GM21381 (cell line): ENCODE results near the gene PCCA.
"Not testable (repeated sequence)": the region's sequence is repeated elsewhere in the genome, so short reads cannot be mapped to it uniquely, and the experiment has no call there.

Source experiments
- ATAC-seq: cut with Tn5 transposase; IDR thresholded peaks from one replicate; pipeline ENCODE4 v1.9.1; 2021; ENCODE audit warnings: mild to moderate bottlenecking, moderate library complexity; ENCODE audit not compliant: unreplicated experiment

PCCA gene

DNA sequence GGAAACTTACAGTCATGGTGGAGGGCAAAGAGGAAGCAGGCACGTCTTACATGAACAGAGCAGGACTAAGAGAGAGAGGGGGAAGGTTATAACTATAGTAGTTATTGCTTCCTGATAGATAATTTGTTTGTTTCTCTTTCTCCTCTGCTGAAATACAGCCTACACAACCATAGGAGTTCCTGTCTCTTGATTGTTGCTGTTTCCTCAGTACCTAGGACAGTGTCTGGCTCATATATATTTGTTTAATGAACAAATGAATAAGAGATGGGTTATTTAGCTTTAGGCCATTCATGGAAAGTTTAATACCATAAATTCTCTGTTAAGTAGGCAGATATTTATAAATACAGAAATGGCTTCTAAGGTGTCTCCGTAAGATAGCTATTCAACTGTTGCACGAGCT, 95.2 kb downstream of the PCCA start:
- ATAC-seq = no peak

DNA sequence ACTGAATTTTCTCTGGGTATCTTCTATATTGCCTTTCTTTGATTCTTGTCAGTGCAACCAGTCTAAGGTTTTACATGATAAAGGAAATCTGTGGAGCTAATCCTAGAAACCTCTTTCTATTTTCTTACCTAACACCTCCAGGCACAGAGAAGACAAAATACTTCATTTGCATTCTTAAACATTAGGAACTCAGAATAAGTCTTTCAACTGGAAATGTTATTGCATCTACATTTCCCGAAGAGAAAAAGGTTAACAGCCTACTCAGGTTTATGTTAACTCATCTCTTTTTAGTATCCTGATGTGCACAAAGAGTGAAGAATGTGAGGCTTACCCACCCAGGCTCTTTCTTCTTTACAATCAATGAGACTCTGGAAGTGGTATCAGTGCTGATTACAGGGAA, 106.7 kb downstream of the PCCA start:
- ATAC-seq = no peak

DNA sequence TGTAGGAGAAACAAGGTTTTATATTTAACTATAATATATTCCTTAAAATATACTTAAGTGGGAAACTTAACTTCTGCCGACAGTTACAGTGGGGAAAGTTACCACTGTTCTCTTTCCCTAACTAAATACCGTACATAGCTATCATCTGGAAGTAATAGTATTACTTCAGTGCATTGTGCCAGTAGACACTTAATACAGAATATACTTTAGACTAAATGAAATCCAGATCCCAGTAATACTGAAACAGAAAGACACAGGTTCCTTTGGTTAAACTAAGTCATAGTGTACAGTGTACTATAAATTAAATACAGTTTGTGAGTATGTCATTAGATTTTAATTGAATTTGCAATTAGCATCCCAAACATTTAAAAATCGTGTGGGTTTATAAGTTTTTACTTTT, 107.5 kb downstream of the PCCA start:
- ATAC-seq = no peak

DNA sequence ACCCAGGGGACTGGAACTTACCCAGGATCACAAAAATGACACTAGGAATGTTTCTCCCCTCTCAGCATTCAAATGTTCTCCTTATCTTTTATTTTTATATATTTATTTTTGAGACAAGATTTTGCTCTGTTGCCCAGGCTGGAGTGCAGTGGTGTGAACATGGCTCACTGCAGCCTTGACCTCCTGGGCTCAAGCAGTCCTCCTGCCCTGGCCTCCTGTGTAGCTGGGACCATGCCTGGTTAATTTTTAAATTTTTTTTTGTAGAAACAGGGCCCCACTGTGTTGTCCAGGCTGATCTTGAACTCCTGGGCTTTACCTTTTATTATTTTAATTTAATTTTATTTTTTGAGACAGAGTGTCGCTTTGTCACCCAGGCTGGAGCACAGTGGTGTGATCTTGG, 108.2 kb downstream of the PCCA start:
- ATAC-seq = no peak

DNA sequence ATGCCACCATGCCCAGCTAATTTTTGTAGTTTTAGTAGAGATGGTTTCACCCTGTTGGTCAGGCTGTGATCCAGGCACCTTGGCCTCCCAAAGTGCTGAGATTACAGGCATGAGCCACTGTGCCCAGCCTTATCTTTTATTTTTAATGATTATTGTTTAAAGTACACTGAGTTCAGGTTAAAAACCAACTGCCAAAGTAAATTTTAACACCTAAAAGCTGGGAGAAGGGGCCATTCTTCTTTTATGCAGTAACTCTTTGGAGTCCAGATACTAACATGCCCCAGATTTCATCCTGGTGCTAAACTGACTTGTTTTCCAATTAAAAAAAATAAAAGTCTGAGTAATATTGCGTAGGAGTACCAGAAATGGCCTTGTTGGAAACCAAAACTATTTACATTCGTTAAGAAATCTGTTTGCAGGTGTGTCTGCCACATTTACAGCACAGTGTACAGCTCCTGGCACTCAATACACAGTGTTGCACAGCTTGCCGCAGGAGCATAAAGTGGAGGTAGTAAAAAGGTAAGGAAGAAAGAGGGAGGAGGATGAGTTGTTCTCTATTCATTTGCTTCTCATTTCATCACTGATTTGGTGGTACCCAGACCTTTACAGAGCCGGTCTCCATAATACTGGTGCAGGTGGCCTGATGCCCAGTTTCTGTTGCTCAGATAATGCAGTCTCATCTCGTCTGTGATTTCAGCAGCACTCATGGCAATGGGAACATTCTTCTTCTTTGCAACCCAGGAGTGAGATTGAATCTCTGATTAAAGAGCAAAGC, 108.9 kb downstream of the PCCA start:
- ATAC-seq = no peak

DNA sequence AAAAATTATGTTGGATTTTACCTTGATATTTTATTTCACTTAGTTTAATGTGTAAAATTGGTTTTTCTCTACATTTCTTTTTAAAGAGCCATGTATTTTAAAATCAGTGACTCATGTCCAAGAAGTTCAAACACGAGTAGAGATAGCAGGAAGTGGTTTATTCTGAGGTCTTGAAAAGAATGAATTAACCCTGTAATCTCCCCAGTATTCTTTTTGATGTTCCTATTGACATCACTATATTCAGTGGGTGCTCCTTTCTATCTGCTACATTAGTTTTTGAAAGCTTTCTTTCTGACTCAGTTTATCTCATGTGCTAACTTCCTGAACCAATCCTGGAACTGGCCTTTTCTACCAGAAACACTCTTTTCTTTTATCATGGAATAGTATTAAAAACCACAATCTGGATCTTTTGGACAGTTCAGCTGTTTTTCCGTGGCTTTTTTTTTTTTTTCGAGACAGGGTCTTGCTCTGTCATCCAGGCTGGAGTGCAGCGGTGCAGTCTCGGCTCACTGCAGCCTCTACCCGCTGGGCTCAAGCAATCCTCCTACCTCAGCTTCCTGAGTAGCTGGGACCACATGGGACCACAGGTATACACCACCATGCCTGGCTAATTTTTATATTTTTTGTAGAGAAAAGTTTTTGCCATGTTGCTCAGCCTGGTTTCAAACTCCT, 114.9 kb downstream of the PCCA start:
- ATAC-seq = no peak

DNA sequence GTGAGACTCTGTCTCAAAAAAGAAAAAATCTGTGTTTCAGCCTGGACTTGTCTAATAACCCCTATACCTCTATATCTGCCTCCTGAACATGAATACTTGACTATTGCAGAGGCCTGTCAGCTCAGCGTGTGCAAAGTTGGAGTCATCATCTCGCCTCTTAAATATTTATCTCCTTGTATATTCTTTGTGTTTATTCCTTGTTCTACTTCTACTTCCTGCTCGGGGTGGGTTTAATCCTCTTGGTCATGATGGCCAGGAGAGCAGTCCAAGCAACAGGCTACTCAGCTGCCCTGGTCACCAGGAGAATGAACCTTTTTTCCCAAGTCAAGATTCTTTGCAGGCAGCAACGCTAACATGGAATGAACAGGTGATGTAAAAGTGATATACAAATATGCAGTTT, 119.1 kb downstream of the PCCA start:
- ATAC-seq = no peak

DNA sequence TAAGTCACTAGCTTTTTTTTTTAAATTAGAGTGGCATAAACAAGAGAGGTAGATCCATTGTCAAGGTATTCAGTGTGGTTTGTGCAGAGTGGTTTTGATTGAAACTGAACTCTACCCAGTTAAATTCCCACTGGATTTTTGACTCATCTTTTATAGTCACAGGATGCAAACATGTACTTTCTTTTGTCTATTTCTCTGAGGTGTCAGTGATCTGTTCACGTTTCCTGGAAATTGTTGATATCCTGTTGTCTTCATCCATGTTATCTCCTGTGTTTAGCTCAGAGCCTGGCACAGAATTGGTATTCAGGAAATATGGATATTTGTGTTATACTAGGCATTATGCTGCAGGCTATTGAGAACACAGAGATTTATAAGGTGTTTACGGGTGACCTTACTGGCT, 119.7 kb downstream of the PCCA start:
- ATAC-seq = no peak

DNA sequence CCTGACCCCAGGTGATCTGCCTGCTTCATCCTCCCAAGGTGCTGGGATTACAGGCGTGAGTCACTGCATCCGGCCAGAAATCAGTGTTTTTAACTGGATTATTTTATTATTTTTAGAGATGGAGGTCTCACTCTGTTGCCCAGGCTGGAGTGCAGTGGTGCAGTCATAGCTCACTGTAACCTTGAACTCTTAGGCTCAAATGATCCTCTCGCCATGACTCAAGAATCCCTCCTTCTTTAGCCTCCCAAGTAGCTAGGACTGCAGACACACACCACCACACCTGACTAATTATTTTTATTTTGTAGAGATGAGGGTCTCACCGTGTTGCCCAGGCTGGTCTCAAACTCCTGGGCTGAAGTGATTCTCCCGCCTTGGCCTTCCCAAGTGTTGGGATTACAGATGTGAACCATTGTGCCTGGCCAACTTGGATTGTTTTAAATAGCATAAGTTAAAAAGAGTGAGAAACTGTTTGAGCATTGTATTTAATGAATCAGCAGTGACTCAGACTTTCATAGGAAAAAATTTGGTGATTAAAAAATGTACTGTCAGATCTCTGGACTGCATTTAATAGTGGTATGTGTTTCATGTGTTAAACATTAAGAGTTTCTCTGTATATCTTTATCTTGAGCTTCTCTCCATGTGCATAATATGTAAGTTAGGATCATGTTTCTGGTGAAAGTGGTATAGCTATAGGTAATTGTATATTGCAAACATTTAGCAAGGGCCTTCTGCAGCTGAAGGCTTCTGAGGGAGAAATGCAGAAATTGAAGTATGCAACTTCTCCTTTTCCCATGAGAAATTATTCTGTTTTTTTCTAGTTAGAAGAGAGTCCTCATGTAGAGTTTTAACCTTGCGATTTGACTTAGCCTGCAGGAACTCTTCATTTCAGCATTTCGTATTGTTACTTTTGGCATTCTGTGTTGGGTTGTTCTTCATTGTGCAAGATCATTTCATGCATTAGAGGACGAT, 121.2 kb downstream of the PCCA start:
- no peak for ATAC-seq

DNA sequence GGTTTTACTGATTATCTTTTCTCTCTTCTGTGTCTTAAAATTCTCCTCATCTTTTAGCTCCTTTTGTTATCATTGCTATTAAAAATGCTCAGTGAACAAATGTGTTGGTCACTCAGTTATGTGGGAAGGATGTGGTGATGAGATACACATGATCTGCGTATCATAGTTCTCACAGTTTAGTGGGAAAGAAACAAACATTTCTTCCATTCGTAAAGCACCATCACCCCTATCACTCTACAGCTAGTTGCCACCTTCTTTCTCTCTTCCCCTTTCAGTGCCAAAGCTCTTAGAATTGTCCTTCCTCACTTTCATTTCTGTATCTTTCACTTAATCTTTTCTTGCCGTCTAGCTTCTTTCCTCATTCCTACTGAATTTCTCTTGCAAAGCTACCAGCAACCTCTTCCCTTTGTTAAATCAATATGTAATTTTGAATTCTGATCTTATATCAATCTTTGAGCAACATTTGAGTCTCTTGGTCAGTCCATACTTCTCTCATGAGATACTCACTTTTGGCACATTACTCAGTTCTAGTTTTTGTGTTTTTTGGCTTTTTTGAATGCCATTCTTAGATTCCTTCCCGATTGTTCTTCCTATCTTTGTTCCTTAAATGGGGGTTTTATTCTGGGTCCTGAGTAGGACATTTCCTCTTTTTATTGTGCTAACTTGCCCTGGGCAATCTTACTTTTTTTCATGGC, 122.3 kb downstream of the PCCA start:
- ATAC-seq = no peak

DNA sequence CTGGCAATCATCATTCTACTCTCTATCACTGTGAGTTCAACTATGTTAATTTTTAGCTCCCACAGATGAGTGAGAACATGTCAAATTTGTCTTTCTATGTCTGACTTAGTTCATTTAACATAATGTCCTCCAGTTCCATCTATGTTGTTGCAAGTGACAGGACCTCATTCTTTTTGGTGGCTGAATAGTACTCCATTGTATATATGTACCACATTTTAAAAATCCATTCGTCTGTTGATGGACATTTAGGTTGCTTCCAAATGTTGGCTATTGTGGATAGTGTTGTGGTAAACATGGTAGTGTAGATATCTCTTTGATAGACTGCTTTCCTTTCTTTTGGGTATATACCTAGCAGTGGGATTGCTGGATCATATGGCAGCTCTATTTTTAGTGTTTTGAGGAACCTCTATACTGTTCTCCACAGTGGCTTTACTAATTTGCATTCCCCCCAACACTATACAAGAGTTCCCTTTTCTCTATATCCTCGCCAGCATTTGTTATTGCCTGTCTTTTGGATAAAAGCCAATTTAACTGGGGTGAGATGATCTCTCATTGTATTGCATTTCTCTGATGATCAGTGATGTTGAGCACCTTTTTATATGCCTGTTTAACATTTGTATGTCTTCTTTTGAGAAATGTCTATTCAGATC, 124.1 kb downstream of the PCCA start:
- ATAC-seq = no peak

DNA sequence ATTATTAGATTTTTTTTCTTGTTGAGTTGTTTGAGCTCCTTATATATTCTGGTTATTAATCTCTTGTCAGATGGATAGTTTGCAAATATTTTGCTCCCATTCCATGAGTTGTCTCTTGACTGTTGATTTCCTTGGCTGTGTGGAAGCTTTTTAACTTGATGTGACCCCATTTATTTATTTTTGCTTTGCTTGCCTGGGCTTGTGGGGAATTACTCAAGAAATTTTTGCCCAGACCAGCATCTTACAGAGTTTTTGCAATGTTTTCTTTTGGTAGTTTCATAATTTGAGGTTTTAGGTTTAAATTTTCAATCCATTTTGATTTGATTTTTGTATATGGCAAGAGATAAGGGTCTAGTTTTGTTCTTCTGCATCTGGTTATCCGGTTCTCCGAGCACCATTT, 124.7 kb downstream of the PCCA start:
- no peak for ATAC-seq

DNA sequence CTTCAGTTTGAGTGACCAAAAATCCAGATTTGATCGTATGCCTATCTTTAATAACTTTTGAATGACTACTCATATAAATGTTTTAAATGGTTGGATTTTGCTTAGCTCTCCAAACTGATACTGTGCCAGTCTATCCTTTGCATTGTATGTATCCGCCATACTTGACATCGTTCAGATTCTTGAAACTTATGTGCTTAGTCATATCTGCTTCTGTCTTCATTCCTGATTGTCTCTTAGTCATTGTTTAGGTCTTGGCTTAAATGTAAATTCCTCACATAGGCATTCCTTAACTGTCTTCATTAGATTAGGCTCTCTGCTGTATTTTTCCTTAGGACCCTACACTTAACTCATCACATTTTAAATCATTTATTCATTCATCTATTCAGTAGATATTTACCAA, 126.0 kb downstream of the PCCA start:
- no peak for ATAC-seq

DNA sequence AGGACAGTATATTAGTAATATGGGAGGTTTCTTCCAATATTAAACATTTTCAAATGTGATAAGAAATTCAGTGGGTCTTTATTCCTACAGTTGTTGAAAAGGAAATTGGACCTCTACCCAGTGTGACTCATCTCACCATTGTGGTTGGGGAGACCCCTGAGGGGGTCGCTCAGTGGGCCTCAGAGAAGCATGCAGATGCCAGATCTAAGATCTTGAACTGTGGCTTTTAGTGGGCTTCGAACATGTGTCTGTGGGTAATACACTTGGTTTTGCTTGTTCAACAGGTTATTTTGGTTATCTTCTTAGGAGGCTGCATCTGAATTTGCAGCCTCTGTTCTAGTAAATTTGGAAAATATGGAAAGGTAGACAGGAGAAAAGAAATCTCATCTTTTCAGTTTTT, 132.3 kb downstream of the PCCA start:
- no peak for ATAC-seq

DNA sequence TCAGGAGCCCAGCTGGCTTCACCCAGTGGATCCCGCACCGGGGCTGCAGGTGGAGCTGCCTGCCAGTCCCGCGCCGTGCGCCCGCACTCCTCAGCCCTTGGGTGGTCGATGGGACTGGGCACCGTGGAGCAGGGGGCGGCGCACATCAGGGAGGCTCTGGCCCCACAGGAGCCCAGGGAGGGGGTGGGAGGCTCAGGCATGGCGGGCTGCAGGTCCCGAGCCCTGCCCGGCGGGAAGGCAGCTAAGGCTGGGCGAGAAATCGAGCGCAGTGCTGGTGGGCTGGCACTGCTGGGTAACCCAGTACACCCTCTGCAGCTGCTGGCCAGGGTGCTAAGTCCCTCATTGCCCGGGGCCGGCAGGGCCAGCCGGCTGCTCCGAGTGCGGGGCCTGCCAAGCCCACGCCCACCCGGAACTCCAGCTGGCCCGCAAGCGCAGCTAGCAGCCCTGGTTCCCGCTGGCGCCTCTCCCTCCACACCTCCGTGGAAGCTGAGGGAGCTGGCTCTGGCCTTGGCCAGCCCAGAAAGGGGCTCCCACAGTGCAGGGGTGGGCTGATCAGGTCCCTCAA, 135.2 kb downstream of the PCCA start:
- not testable (repeated sequence) for ATAC-seq

DNA sequence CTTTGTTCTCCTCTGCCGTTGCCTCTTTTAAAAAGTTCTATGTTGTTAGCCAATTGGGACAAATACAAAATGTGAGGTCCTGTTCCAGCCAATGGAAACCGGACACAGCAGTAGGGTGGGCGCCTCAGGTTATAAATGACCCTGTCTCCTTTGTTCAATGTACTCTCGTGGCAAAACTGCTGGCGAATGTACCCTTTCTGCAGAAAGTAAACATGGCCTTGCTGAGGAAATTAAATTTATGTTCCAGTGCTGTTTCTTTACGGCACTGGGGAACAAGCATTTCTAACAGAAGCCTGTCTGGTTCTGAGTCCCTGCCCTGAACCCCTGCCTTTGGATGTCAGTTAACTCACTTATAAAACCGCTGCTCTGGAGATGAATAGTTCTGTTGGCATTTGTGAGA, 140.7 kb downstream of the PCCA start:
- no peak for ATAC-seq

DNA sequence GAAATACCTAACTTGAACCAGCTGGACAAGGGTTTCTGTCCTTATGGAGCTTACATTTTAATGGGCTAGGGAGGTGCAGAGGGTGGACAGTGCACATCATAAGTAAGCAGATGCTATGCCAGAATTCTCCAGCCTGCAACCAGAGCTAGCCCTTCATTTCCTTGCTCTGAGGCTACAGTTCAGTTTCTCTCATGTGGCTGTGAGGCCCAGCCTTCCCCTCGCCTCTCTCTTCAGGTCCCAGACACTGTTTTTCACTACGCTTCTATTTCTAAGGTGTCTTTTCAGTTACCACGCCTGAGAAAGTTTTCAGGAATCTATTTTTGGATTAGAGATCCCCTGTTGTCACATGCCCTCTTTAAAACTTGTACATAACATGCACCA, 141.9 kb downstream of the PCCA start:
- no peak for ATAC-seq

DNA sequence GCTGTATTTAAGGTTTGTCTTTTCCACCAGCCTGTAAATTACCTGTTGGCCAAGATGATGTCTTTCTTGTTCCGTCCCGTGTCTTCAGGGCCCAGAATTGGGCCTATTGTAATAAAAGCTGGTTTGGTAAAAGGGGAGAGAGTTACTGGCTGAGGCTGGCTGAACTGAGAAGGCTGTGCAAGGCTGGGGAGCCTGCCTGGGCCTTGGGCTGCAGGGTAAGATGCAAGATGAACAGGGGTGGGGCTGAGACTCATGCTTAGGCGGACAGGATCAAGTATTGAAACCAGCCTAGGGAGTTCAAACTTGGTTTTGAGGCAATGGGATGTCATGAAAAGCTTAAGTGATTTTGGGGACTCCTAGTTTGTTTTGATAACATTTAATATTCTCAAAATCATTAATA, 142.3 kb downstream of the PCCA start:
- ATAC-seq = no peak

DNA sequence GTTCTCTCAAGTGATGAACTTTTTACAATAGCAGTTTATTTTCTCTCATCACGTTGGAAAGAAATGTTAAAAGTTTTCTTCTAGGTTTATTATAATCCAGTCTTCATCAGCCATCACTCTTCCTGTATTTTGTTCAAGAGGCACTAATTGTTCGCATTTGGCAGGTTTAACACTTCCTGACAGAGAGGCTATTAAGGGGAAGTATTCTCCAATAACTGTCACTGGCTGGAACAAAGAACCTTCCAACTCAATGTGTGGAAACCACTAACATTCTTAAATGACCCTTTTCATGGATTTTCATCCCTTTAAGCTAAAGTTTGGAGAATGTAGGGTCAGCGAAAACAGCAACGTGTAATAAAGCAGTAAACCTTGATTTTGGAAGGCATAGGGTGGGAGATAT, 145.1 kb downstream of the PCCA start:
- no peak for ATAC-seq

DNA sequence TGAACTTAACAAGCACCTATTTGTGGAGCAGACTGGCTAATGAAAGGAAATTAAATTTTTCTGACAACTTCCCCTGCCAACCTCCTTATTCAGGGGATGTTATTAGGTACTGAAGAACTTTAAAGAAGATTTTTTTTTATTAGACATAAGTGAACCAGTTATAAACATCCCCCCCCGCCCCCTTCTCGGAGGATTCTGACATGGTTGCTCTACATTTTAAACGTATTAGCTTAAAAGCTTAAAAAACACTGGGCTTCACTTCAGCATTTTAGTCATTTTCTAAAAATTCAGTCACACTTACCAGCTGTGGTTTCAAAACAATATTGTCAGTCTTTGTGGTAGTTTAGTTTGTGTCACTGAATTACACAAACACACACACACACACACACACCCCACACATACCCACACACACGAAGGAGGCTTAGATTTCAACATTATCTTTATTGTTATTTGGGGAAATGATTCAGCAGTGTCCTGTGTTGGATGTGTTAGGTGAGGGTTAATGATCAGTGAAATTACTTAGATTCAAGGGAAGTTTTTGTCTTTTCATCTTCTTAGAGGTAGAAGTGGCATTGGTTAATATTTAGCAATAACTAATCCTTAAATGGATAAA, 145.7 kb downstream of the PCCA start:
- ATAC-seq = no peak
